SK-N-SH (cell line): Measurements from ENCODE around the gene POU6F2. TPM values are rescaled to one million over a fixed set of nuclear protein-coding genes. Genes with fewer than 3 reads are reported as not detected.

ENCODE experiments used
- CTCF ChIA-PET: fragments of 300-600, 350-600 bp; formaldehyde crosslinking; extraction: SDS; loops from one replicate; lab custom pipeline; 2021; lab: Yijun Ruan, JAX
- POLR2A ChIA-PET: fragments of 350-600 bp; sonication (Branson Sonifier 250); formaldehyde crosslinking; extraction: SDS; loops from one replicate; lab custom pipeline; 2020; ENCODE audit warnings: antibody characterized with exemption, inconsistent platforms; lab: Yijun Ruan, JAX
- DNase-seq: peaks from one replicate; pipeline ENCODE4 v3.0.0; 2012
- H2AFZ ChIP-seq: fragments of 200-600 bp; sonication (generic); 2 replicates; pipeline ENCODE4 v1.8.1; 2016; ENCODE audit warnings: antibody characterized with exemption, mild to moderate bottlenecking, low read depth
- H3F3A ChIP-seq: fragments of 200-600 bp; sonication (generic); replicated peaks from 2 replicates; pipeline ENCODE3; 2016; ENCODE audit warnings: antibody characterized with exemption, mild to moderate bottlenecking; ENCODE audit not compliant: insufficient read depth
- H3K27ac ChIP-seq, 2 experiments: fragments of 200-500 bp in 1 of 2; fragments of 200-600 bp in 1 of 2; sonication (Bioruptor generic) in 1 of 2; sonication (generic), shearing (Covaris generic) in 1 of 2; 2 replicates each; pipeline versions ENCODE4 v1.5.1 to v1.6.1; 2014 to 2016; ENCODE audit warnings: low read depth in 2 of 2, inconsistent platforms in 1 of 2, low read length in 1 of 2, mild to moderate bottlenecking in 1 of 2, mixed read lengths in 1 of 2
- H3K27me3 ChIP-seq: fragments of 200-600 bp; sonication (generic), shearing (Covaris generic); 2 replicates; pipeline ENCODE4 v1.6.1; 2016; ENCODE audit warnings: mixed run types; ENCODE audit not compliant: insufficient read depth
- H3K36me3 ChIP-seq, 2 experiments: fragments of 200-500 bp in 1 of 2; fragments of 200-600 bp in 1 of 2; sonication (Bioruptor generic) in 1 of 2; sonication (generic) in 1 of 2; replicated peaks in 1 of 2; 2 replicates each; pipeline versions ENCODE3 to v1.5.1; 2014 to 2016; ENCODE audit warnings: low read length in 1 of 2, mild to moderate bottlenecking in 1 of 2; ENCODE audit not compliant: insufficient read depth in 2 of 2, control insufficient read depth in 1 of 2
- H3K4me1 ChIP-seq, 2 experiments: fragments of 200-500 bp in 1 of 2; fragments of 200-600 bp in 1 of 2; sonication (Bioruptor generic) in 1 of 2; sonication (generic), shearing (Covaris generic) in 1 of 2; 2 replicates each; pipeline versions ENCODE4 v1.5.1 to v1.6.1; 2014 to 2016; ENCODE audit warnings: low read depth in 1 of 2, low read length in 1 of 2, mixed run types in 1 of 2; ENCODE audit not compliant: insufficient read depth in 2 of 2, control insufficient read depth in 1 of 2
- H3K4me2 ChIP-seq: fragments of 200-600 bp; sonication (generic), shearing (Covaris generic); 2 replicates; pipeline ENCODE4 v1.6.1; 2017; ENCODE audit warnings: mixed run types
- H3K4me3 ChIP-seq, 2 experiments: fragments of 200-500 bp in 1 of 2; fragments of 200-600 bp in 1 of 2; sonication (Bioruptor generic) in 1 of 2; sonication (generic), shearing (Covaris generic) in 1 of 2; 2 replicates each; pipeline versions ENCODE4 v1.5.1 to v1.8.1; 2014 to 2016; ENCODE audit warnings: low read depth in 2 of 2, inconsistent platforms in 1 of 2, low read length in 1 of 2, mild to moderate bottlenecking in 1 of 2, mixed read lengths in 1 of 2, moderate library complexity in 1 of 2
- H3K79me2 ChIP-seq: fragments of 200-600 bp; sonication (generic); 2 replicates; pipeline ENCODE4 v1.8.1; 2017; ENCODE audit warnings: mild to moderate bottlenecking; ENCODE audit not compliant: insufficient read depth
- H3K9ac ChIP-seq: fragments of 200-600 bp; sonication (generic); 2 replicates; pipeline ENCODE4 v1.6.1; 2017; ENCODE audit warnings: mixed run types
- H3K9me2 ChIP-seq: fragments of 200-600 bp; sonication (generic); 2 replicates; pipeline ENCODE4 v1.6.1; 2017; ENCODE audit warnings: mixed run types
- H3K9me3 ChIP-seq: fragments of 200-600 bp; sonication (generic); 2 replicates; pipeline ENCODE4 v1.6.1; 2017; ENCODE audit warnings: mixed run types, mild to moderate bottlenecking, moderate library complexity
- H4K20me1 ChIP-seq: fragments of 200-600 bp; sonication (generic); 2 replicates; pipeline ENCODE4 v1.6.1; 2017; ENCODE audit warnings: mild to moderate bottlenecking, mixed run types; ENCODE audit not compliant: insufficient read depth
- CHD2 ChIP-seq: fragments of 150-350 bp; IDR thresholded peaks from 2 replicates; pipeline ENCODE4 v1.6.1; 2018; ENCODE audit warnings: low read length; ENCODE audit not compliant: partially characterized antibody
- ELF1 ChIP-seq: IDR thresholded peaks from 2 replicates; pipeline ENCODE4 v1.4.0; 2012
- EP300 ChIP-seq, 2 experiments: IDR thresholded peaks; 2 replicates each; pipeline versions ENCODE4 v1.4.0 to v1.6.1; 2012; ENCODE audit warnings: borderline replicate concordance in 1 of 2, low read depth in 1 of 2, low read length in 1 of 2
- FOXM1 ChIP-seq: IDR thresholded peaks from 2 replicates; pipeline ENCODE4 v1.4.0; 2012; ENCODE audit warnings: low read depth, mild to moderate bottlenecking
- JUND ChIP-seq: IDR thresholded peaks from 2 replicates; pipeline ENCODE4 v1.4.0; 2012
- MAX ChIP-seq: IDR thresholded peaks from 2 replicates; pipeline ENCODE4 v1.4.0; 2012; ENCODE audit warnings: low read depth
- MEF2A ChIP-seq: IDR thresholded peaks from 2 replicates; pipeline ENCODE4 v1.4.0; 2012; ENCODE audit warnings: low read depth, borderline replicate concordance
- MXI1 ChIP-seq: IDR thresholded peaks from 2 replicates; pipeline ENCODE4 v1.6.1; 2012; ENCODE audit warnings: mild to moderate bottlenecking, low read depth, low read length, improper control_type of control experiment
- NRF1 ChIP-seq: IDR thresholded peaks from 2 replicates; pipeline ENCODE4 v1.6.1; 2012; ENCODE audit warnings: low read depth, mild to moderate bottlenecking, low read length
- PBX3 ChIP-seq: IDR thresholded peaks from 2 replicates; pipeline ENCODE4; 2012
- RAD21 ChIP-seq: IDR thresholded peaks from 2 replicates; pipeline ENCODE4 v1.6.1; 2012; ENCODE audit warnings: mild to moderate bottlenecking, low read length
- RCOR1 ChIP-seq: fragments of 150-350 bp; IDR thresholded peaks from 2 replicates; pipeline ENCODE4 v1.6.1; 2017; ENCODE audit warnings: antibody characterized with exemption, low read length
- RFX5 ChIP-seq: IDR thresholded peaks from 2 replicates; pipeline ENCODE4 v1.6.1; 2012; ENCODE audit warnings: mild to moderate bottlenecking, improper control_type of control experiment, low read length
- RXRA ChIP-seq: IDR thresholded peaks from 2 replicates; pipeline ENCODE4 v1.4.0; 2012; ENCODE audit warnings: low read depth, mild to moderate bottlenecking, borderline replicate concordance
- SIN3A ChIP-seq: IDR thresholded peaks from 2 replicates; pipeline ENCODE4 v1.6.1; 2012; ENCODE audit warnings: low read depth, mild to moderate bottlenecking, low read length, moderate library complexity, borderline replicate concordance
- TAF1 ChIP-seq: IDR thresholded peaks from 2 replicates; pipeline ENCODE4 v1.6.1; 2012; ENCODE audit warnings: low read depth, mild to moderate bottlenecking, low read length, moderate library complexity, borderline replicate concordance
- TCF12 ChIP-seq: IDR thresholded peaks from 2 replicates; pipeline ENCODE4 v1.4.0; 2012
- TEAD4 ChIP-seq: IDR thresholded peaks from 2 replicates; pipeline ENCODE4 v1.4.0; 2012; ENCODE audit warnings: mild to moderate bottlenecking, borderline replicate concordance; ENCODE audit not compliant: insufficient read depth
- USF1 ChIP-seq: IDR thresholded peaks from 2 replicates; pipeline ENCODE4 v1.4.0; 2012; ENCODE audit warnings: low read depth, borderline replicate concordance
- ZBTB33 ChIP-seq: IDR thresholded peaks from 2 replicates; pipeline ENCODE4 v1.4.0; 2012; ENCODE audit warnings: low read depth, borderline replicate concordance
- WGBS: methylation state at CpG from one replicate; pipeline ENCODE4 v1.1.6; 2017; ENCODE audit warnings: low lambda C conversion rate; 5-methylcytosine and 5-hydroxymethylcytosine counted together
- polyA plus RNA-seq, 3 experiments: library from polyadenylated mRNA; depleted of rRNA; stranded (reverse); fragments of >200 nt; gene quantifications; 2 replicates each; pipeline ENCODE4 v1.2.3, GENCODE V29; 2012

The POU6F2 gene
- polyA plus RNA-seq, 1 of the 3 experiments (the other 2 are of a cell fraction) = under 0.01 TPM

- Histone ChIP-seq H3K9ac (no peak overlapping the region), H3K9me3 (no peaks in the 10 kb centered on the region), H2AFZ (no peak overlapping the region), H3K36me3 (no peaks in the 10 kb centered on the region), H3K27me3 (peaks cover 21% of the 10 kb centered on the region; the same call in 1 of the 2 replicates), H3K79me2 (no peaks in the 10 kb centered on the region), H3K4me2 (no peak overlapping the region), H3F3A (no peaks in the 10 kb centered on the region), H3K4me3 (no peak overlapping the region), H3K27ac (no peak overlapping the region), H3K9me2 (peaks cover 4% of the 10 kb centered on the region; the same call in 1 of the 2 replicates), H3K4me1 (no peaks in the 10 kb centered on the region), H4K20me1 (no peaks in the 10 kb centered on the region)
- CTCF ChIA-PET = no interaction called here
- DNase-seq = no peak
- no peak for TF ChIP-seq TCF12
- TF ChIP-seq RCOR1 = no peak
- TF ChIP-seq JUND = no peak
- TF ChIP-seq ZBTB33 = no peak
- TF ChIP-seq RXRA = no peak
- no peak for TF ChIP-seq USF1
- no peak for TF ChIP-seq CHD2
- no peak for TF ChIP-seq TEAD4
- TF ChIP-seq ELF1 = no peak
- TF ChIP-seq, all 33 proteins: peak for 0
- POLR2A ChIA-PET = no interaction called here
- 0% methylated on average over 3 of the region's 3 CpGs for WGBS
These were observed 422.3 kb downstream of the POU6F2 start for GRCh38 chr7:39399986-39400385.

GRCh38 chr7:39400836-39401235, 423.1 kb downstream of the POU6F2 start:
- Histone ChIP-seq H2AFZ (no peak overlapping the region), H3K27ac (no peak overlapping the region), H3F3A (no peaks in the 10 kb centered on the region), H3K36me3 (no peaks in the 10 kb centered on the region), H3K9me2 (peaks cover 4% of the 10 kb centered on the region; the same call in 1 of the 2 replicates), H3K4me1 (no peaks in the 10 kb centered on the region), H3K27me3 (peaks cover 16% of the 10 kb centered on the region; the same call in 1 of the 2 replicates), H3K9ac (no peak overlapping the region), H3K4me2 (no peak overlapping the region), H3K9me3 (no peaks in the 10 kb centered on the region), H3K4me3 (no peak overlapping the region), H3K79me2 (no peaks in the 10 kb centered on the region), H4K20me1 (no peaks in the 10 kb centered on the region)
- no peak for DNase-seq
- 23% methylated on average over 3 of the region's 3 CpGs for WGBS
- ChIA-PET POLR2A (no interaction called here), CTCF (interaction anchor here (1.1 kb wide), 1 partner anchor 61 kb away, joined by 3 read pairs; no protein-coding TSS in a partner anchor)
- TF ChIP-seq MAX (no peak), RFX5 (no peak), NRF1 (no peak), MXI1 (no peak), FOXM1 (no peak), JUND (no peak), ZBTB33 (no peak), PBX3 (no peak), RAD21 (no peak), EP300 (IDR thresholded peaks at IDR 0.05; ENCODE audit: borderline replicate concordance in 1 of 2, low read depth in 1 of 2, low read length in 1 of 2) (no peak), MEF2A (no peak), TAF1 (no peak), TCF12 (no peak), SIN3A (no peak)
